HG02938 (cell line): ENCODE measurements around the gene CARHSP1.
"Not testable (repeated sequence)": the region's sequence is repeated elsewhere in the genome, so short reads cannot be mapped to it uniquely, and the experiment has no call there.

Experiments
- ATAC-seq: cut with Tn5 transposase; IDR thresholded peaks from one replicate; pipeline ENCODE4 v1.9.1; 2021; ENCODE audit warnings: mild to moderate bottlenecking, moderate library complexity; ENCODE audit not compliant: unreplicated experiment

CARHSP1 gene

GRCh38 chr16:8868416-8869211 lies at the start of gene CARHSP1:
TSS of gene CARHSP1 (minus strand) at chr16:8869006. CDS start at chr16:8859328, 9,678 bp downstream.
- ATAC-seq: peak; percentile 66

- not testable (repeated sequence) for ATAC-seq
These were observed 48.5 kb upstream of the CARHSP1 start for GRCh38 chr16:8917336-8917735.

- no peak for ATAC-seq
These were observed 47.9 kb upstream of the CARHSP1 start for GRCh38 chr16:8916541-8917225.

- no peak for ATAC-seq
These were observed 47.0 kb upstream of the CARHSP1 start for GRCh38 chr16:8915722-8916301.

- no peak for ATAC-seq
These were observed 45.3 kb upstream of the CARHSP1 start for GRCh38 chr16:8914098-8914497.

- ATAC-seq: no peak
These were observed 44.0 kb upstream of the CARHSP1 start for GRCh38 chr16:8912793-8913192.

GRCh38 chr16:8910811-8911210 lies 42.0 kb upstream of the CARHSP1 start:
- no peak for ATAC-seq

GRCh38 chr16:8908810-8909468 lies 40.1 kb upstream of the CARHSP1 start:
- no peak for ATAC-seq

GRCh38 chr16:8907096-8907495 lies 38.3 kb upstream of the CARHSP1 start:
- no peak for ATAC-seq

- no peak for ATAC-seq
These were observed 37.2 kb upstream of the CARHSP1 start for GRCh38 chr16:8905795-8906591.

- no peak for ATAC-seq
These were observed 36.5 kb upstream of the CARHSP1 start for GRCh38 chr16:8905168-8905762.

GRCh38 chr16:8904018-8904430 lies 35.2 kb upstream of the CARHSP1 start:
- no peak for ATAC-seq

GRCh38 chr16:8903004-8903403 lies 34.2 kb upstream of the CARHSP1 start:
- no peak for ATAC-seq

GRCh38 chr16:8901320-8901861 lies 32.6 kb upstream of the CARHSP1 start:
- ATAC-seq: no peak

GRCh38 chr16:8900343-8900742 lies 31.5 kb upstream of the CARHSP1 start:
- ATAC-seq: no peak

GRCh38 chr16:8899709-8900317 lies 31.0 kb upstream of the CARHSP1 start:
- no peak for ATAC-seq

- no peak for ATAC-seq
These were observed 30.0 kb upstream of the CARHSP1 start for GRCh38 chr16:8898660-8899318.

- ATAC-seq: no peak
These were observed 26.0 kb upstream of the CARHSP1 start for GRCh38 chr16:8894736-8895334.
